ENCODE measurements around the gene ZMYND15. TPM values are rescaled to one million over a fixed set of nuclear protein-coding genes. Genes with fewer than 3 reads are reported as not detected.
"Not testable (repeated sequence)": the region's sequence is repeated elsewhere in the genome, so short reads cannot be mapped to it uniquely, and the experiment has no call there.

ZMYND15 gene
- polyA plus RNA-seq, 3 donors from 2014 or later = not detected

DNA sequence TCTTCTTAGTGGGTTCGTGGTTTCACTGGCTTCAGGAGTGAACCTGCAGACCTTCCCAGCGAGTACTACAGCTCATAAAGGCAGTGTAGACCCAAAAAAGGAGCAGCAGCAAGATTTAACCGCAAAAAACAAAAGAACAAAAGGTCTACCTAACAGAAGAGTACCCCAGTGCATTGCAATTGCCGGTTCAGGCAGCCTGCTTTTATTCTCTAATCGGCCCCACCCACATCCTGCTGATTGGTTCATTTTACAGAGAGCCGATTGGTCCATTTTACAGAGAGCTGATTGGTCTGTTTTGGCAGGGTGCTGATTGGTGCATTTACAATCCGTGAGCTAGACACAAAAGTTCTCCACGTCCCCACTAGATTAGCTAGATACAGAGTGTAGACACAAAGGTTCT, 31.2 kb upstream of the ZMYND15 start:
- peaks cover 44 to 53% of the 10 kb centered on the region in 2 donors for H3K4me1 Mint-ChIP-seq
- peak overlapping the region in 4 of 5 donors; percentile 33 to 75 (median 63) for H3K4me3 Mint-ChIP-seq
- H3K36me3 Mint-ChIP-seq = no peaks in the 10 kb centered on the region
- DNase-seq = peak; percentile 60 to 73 (median 61)
- peak overlapping the region; percentile 13 to 78 (median 50) for H3K27ac Mint-ChIP-seq
- H3K9me3 Mint-ChIP-seq = no peaks in the 10 kb centered on the region
- H3K27me3 Mint-ChIP-seq (ENCODE audit: low read depth in 3 of 3) = peaks cover 2 to 12% (median 7%) of the 10 kb centered on the region in 3 donors

GRCh38 chr17:4709794-4710692, 29.6 kb upstream of the ZMYND15 start, which contains the start of gene ARRB2:
ARRB2 (plus strand) TSS chr17:4710632; CDS start chr17:4710722, 90 bp downstream.
- H3K36me3 Mint-ChIP-seq = no peaks in the 10 kb centered on the region
- peaks cover 0 to 7% (median 7%) of the 10 kb centered on the region in 3 donors for H3K27me3 Mint-ChIP-seq (ENCODE audit: low read depth in 3 of 3)
- H3K27ac Mint-ChIP-seq = peak within 1 kb of the TSS; percentile 76 to 98 (median 92)
- peak within 1 kb of the TSS; percentile 95 to 98 (median 97) for H3K4me3 Mint-ChIP-seq
- H3K4me1 Mint-ChIP-seq = peaks cover 46 to 54% of the 10 kb centered on the region in 2 donors
- peak; percentile 98 to 99 (median 99) for DNase-seq
- H3K9me3 Mint-ChIP-seq = no peaks in the 10 kb centered on the region

DNA sequence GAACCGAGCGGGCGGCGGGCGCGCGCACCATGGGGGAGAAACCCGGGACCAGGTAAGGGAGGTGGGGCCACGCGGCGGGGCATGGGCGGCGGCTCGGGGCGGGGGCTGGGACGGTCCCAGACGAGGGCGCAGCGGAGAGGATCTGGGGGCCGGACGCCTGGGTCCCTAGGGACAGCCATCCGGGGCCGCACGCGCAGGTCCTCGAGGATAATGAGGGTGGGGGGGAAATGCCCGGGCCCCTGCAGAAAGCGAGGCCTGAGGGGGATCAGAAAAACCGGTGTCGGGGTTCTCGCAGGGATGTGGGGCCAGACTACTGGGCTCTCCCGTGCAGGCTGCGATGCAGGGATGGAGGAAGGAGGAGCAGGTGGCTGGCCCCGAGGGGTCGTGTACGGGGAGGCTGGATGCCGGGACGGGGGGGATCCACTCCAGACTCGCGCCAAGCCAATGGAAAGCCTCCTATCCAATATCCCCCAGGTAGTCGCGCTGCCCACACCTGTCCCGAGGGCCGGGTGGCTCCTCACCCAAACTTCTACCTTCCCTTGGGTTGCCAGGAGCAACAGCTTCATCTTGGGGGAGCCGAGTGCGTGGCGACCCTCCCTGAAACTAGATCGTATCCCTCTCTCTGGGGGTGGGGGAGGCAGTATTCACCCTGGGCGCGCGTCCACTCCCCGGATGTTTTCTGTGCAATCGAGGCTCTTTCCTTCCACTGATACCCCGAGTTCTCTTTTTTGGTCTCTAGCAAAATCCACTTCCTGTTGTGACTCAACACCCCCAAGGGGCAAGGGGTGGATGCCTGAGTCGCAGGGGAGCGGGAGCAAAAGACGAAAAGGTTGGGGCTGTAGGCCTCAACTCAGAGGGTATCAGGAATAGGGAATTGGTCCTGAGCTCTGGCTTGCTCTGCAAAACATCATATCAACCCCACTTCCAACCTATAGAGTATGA, 28.7 kb upstream of the ZMYND15 start:
- peak; percentile 37 to 41 (median 39) for DNase-seq
- H3K4me1 Mint-ChIP-seq = peaks cover 55 to 58% of the 10 kb centered on the region in 2 donors
- H3K4me3 Mint-ChIP-seq = peak overlapping the region; percentile 95 to 98 (median 97)
- H3K27me3 Mint-ChIP-seq (ENCODE audit: low read depth in 3 of 3) = peaks cover 0 to 11% (median 9%) of the 10 kb centered on the region in 3 donors
- peak overlapping the region; percentile 76 to 98 (median 92) for H3K27ac Mint-ChIP-seq
- H3K36me3 Mint-ChIP-seq = peaks cover 0 to 3% (median 0%) of the 10 kb centered on the region in 3 donors
- H3K9me3 Mint-ChIP-seq = no peaks in the 10 kb centered on the region

- H3K27ac Mint-ChIP-seq = peak overlapping the region; percentile 76 to 98 (median 92)
- H3K4me3 Mint-ChIP-seq = peak overlapping the region; percentile 95 to 98 (median 97)
- no peaks in the 10 kb centered on the region for H3K9me3 Mint-ChIP-seq
- peaks cover 55 to 60% of the 10 kb centered on the region in 2 donors for H3K4me1 Mint-ChIP-seq
- DNase-seq = no peak
- H3K36me3 Mint-ChIP-seq = peaks cover 0 to 3% (median under 1%) of the 10 kb centered on the region in 3 donors
- H3K27me3 Mint-ChIP-seq (ENCODE audit: low read depth in 3 of 3) = peaks cover 0 to 11% (median 9%) of the 10 kb centered on the region in 3 donors
Observed at GRCh38 chr17:4711661-4712181, 27.9 kb upstream of the ZMYND15 start.

- H3K27ac Mint-ChIP-seq = peak overlapping the region; percentile 71 to 97 (median 84)
- peak overlapping the region; percentile 95 to 98 (median 97) for H3K4me3 Mint-ChIP-seq
- H3K4me1 Mint-ChIP-seq = peaks cover 64 to 68% of the 10 kb centered on the region in 2 donors
- H3K36me3 Mint-ChIP-seq = peaks cover 0 to 10% (median 8%) of the 10 kb centered on the region in 3 donors
- no peaks in the 10 kb centered on the region for H3K9me3 Mint-ChIP-seq
- H3K27me3 Mint-ChIP-seq (ENCODE audit: low read depth in 3 of 3) = peaks cover 0 to 11% (median 9%) of the 10 kb centered on the region in 3 donors
- DNase-seq = no peak
Observed at GRCh38 chr17:4712526-4712925, 27.1 kb upstream of the ZMYND15 start.

- not testable (repeated sequence) for H3K27me3 Mint-ChIP-seq (ENCODE audit: low read depth in 3 of 3); H3K9me3 Mint-ChIP-seq; DNase-seq
- Mint-ChIP-seq H3K27ac (peak overlapping the region; percentile 88 to 98 (median 97)), H3K36me3 (peaks cover 5 to 17% (median 8%) of the 10 kb centered on the region in 3 donors), H3K4me3 (peak overlapping the region; percentile 82 to 88 (median 85)), H3K4me1 (peaks cover 67 to 68% of the 10 kb centered on the region in 2 donors)
Observed at GRCh38 chr17:4714340-4715062, 25.1 kb upstream of the ZMYND15 start.

- Mint-ChIP-seq H3K36me3 (peaks cover 6 to 17% (median 8%) of the 10 kb centered on the region in 3 donors), H3K27ac (peak overlapping the region; percentile 88 to 98 (median 97)), H3K9me3 (no peaks in the 10 kb centered on the region), H3K27me3 (ENCODE audit: low read depth in 3 of 3) (peaks cover 2 to 8% (median 5%) of the 10 kb centered on the region in 3 donors), H3K4me1 (peaks cover 63 to 65% of the 10 kb centered on the region in 2 donors), H3K4me3 (peak overlapping the region; percentile 82 to 88 (median 85))
- DNase-seq = peak; percentile 62 to 72 (median 63)
Observed at GRCh38 chr17:4715063-4715744, 24.4 kb upstream of the ZMYND15 start.

DNA sequence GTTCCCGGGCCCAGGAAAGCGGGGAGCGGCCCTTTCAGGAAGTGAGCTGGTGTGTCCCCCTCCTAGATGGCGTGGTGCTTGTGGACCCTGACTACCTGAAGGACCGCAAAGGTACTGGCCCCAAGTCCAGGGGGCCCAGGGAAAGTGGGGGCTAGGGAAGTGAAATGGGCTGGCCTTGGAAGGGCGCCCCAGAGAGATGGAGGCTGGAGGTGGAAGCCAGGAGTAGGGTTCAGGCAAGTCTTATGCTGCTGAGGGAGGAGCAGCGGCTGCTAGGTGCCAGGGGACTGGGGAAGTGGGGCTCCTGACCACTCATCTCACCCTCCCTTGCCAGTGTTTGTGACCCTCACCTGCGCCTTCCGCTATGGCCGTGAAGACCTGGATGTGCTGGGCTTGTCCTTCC, 23.6 kb upstream of the ZMYND15 start:
- H3K4me1 Mint-ChIP-seq = peaks cover 63 to 65% of the 10 kb centered on the region in 2 donors
- no peak for DNase-seq
- peaks cover 10 to 22% (median 13%) of the 10 kb centered on the region in 3 donors for H3K36me3 Mint-ChIP-seq
- peak overlapping the region in 3 of 5 donors; percentile 85 to 86 (median 85) for H3K4me3 Mint-ChIP-seq
- peak overlapping the region; percentile 88 to 98 (median 97) for H3K27ac Mint-ChIP-seq
- H3K27me3 Mint-ChIP-seq (ENCODE audit: low read depth in 3 of 3) = peaks cover 2 to 7% (median 4%) of the 10 kb centered on the region in 3 donors
- no peaks in the 10 kb centered on the region for H3K9me3 Mint-ChIP-seq

DNA sequence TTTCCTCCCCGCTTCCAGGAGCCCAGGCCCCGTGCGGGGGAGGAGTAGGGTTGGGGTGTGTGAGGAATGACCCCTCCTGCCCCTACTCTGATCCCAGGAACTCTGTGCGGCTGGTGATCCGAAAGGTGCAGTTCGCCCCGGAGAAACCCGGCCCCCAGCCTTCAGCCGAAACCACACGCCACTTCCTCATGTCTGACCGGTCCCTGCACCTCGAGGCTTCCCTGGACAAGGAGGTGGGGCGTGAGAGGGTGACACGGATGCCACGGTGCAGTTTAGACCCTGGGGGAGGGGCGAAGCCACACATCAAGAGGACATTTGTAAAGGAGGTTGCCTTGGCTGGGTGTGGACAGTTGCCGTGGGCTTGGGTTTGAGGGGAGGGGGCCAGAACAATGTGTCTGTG, 21.8 kb upstream of the ZMYND15 start:
- Mint-ChIP-seq H3K9me3 (no peaks in the 10 kb centered on the region), H3K27ac (peak overlapping the region; percentile 72 to 87 (median 82)), H3K27me3 (ENCODE audit: low read depth in 3 of 3) (peaks cover 2 to 10% (median 4%) of the 10 kb centered on the region in 3 donors), H3K4me1 (peaks cover 55 to 56% of the 10 kb centered on the region in 2 donors), H3K4me3 (peak overlapping the region; percentile 34 to 65 (median 45)), H3K36me3 (peaks cover 10 to 28% (median 21%) of the 10 kb centered on the region in 3 donors)
- peak; percentile 35 to 46 (median 44) for DNase-seq

DNA sequence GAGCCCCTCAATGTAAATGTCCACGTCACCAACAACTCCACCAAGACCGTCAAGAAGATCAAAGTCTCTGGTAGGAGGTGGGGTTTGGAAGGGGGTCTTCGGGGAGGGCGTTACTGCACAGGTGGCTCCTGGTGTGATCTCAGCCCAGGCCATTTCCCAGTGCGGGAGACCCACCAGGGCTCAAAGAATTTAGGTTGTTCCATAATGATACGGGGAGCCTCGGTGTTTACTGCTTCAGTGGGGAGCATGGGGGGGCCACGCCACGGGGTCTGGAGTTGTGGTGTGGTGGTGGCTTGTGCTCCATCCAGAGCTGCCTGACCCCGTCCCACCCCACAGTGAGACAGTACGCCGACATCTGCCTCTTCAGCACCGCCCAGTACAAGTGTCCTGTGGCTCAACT, 21.4 kb upstream of the ZMYND15 start:
- Mint-ChIP-seq H3K27me3 (ENCODE audit: low read depth in 3 of 3) (peaks cover 2 to 13% (median 4%) of the 10 kb centered on the region in 3 donors), H3K27ac (peak overlapping the region; percentile 71 to 87 (median 82)), H3K36me3 (peaks cover 10 to 28% (median 23%) of the 10 kb centered on the region in 3 donors), H3K9me3 (no peaks in the 10 kb centered on the region), H3K4me3 (peak overlapping the region in 2 of 5 donors; percentile 45 to 65), H3K4me1 (peaks cover 53 to 55% of the 10 kb centered on the region in 2 donors)
- no peak for DNase-seq

- peak overlapping the region in 2 of 6 donors; percentile 53 to 64 for H3K27ac Mint-ChIP-seq
- peaks cover 2 to 13% (median 4%) of the 10 kb centered on the region in 3 donors for H3K27me3 Mint-ChIP-seq (ENCODE audit: low read depth in 3 of 3)
- peaks cover 47% of the 10 kb centered on the region in 2 donors for H3K4me1 Mint-ChIP-seq
- no peak for DNase-seq
- H3K4me3 Mint-ChIP-seq = no peak overlapping the region
- no peaks in the 10 kb centered on the region for H3K9me3 Mint-ChIP-seq
- H3K36me3 Mint-ChIP-seq = peaks cover 10 to 28% (median 23%) of the 10 kb centered on the region in 3 donors
Observed at GRCh38 chr17:4719146-4719545, 20.5 kb upstream of the ZMYND15 start.

All from immature natural killer cell (primary cell).